GOT3 (cell line): ENCODE results near the gene TAF7L.
"Not testable (repeated sequence)": the region's sequence is repeated elsewhere in the genome, so short reads cannot be mapped to it uniquely, and the experiment has no call there.

Experiments used
- DNase-seq: peaks from one replicate; lab custom pipeline; 2025; ENCODE audit warnings: mixed read lengths; lab: John Stamatoyannopoulos, UW

The TAF7L gene, protein sequence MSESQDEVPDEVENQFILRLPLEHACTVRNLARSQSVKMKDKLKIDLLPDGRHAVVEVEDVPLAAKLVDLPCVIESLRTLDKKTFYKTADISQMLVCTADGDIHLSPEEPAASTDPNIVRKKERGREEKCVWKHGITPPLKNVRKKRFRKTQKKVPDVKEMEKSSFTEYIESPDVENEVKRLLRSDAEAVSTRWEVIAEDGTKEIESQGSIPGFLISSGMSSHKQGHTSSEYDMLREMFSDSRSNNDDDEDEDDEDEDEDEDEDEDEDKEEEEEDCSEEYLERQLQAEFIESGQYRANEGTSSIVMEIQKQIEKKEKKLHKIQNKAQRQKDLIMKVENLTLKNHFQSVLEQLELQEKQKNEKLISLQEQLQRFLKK

DNA sequence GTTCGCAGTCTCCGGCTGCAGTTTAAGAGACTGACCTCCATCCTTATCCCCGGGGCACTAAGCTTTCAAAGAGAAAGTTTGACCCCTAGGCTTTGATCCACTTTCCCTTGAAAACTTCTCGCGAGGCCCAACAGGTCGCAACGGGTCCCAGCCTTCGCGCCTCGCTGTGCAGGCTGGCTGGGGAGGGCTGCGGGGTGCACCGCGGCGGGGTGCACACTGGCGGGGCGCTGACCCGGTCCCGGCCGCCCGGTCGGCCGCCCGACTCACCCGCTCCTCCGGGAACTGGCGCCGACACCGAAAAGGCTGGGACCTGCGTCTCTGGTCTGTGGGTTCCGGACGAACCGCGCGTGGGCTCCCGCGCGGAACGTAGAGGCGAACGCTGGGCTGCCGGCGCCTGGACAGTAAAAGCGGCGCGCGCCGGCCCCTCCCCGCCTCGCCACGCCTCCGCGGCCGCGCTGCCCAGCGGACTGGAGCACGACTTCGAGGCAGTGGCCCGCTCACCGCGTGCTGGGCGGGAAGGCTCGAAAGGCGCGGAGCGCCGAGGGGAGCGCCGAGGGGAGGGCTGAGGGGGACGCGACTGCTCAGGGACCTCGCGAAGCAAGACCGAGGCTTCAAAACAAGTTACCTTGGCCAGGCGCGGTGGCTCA lies at the start of gene TAF7L:
TAF7L (minus strand) TSS at position 378 of the 647 bp plus-strand sequence. CDS start 3,791 bp downstream, outside the sequence.
- no peak for DNase-seq

DNA sequence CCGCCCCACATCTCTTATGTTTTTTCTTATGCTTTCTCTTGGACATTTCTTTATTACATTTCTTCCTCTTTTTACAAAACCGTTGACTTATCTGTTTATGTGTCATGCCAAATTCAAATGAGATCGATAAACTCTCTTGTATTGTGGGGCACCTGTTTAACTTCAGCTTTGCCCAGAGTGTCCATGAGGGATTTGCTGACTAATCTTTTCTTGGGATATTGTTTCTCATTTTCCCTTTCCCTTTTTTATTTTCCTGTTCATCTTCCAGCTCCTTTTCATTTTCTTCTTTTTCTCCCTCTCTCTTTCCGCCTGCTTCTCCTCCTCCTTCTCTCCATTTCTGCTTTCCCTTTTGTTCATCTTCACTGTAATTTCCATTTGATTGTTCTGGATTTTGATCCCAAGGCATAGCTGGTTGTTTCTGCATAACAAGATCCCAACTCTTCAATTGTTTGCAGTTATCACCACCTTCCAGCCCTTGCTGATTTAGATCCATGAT lies 46.7 kb upstream of the TAF7L start:
- DNase-seq: no peak

DNA sequence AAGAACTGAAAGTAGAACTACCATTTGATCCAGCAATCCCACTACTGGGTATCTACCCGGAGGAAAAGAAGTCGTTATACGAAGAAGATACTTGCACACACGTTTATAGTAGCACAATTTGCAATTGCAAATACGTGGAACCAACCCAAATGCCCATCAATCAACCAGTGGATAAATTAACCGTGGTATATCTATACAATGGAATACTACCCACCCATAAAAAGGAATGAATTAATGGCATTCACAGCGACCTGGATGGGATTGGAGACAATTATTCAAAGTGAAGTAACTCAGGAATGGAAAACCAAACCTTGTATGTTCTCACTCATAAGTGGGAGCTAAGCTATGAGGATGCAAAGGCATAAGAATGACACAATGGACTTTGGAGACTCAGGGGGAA lies 43.2 kb upstream of the TAF7L start:
- DNase-seq: not testable (repeated sequence)

DNA sequence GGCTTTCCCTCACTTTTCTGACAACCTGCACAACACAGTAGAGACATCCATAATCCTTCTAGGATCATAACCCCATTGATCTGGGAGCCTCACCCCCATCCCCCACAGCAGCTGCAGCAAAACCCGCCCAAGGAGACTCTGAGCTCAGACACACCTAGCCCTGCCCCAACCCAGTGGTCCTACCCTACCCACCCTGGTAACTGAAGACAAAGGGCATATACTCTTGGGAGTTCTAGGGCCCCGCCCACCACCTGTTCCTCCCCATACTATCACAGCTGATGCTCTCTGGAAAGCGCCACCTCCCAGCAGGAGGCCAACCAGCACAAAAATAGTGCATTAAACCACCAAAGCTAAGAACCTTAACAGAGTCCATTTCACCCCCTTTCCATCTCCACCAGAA lies 35.5 kb upstream of the TAF7L start:
- not testable (repeated sequence) for DNase-seq

DNA sequence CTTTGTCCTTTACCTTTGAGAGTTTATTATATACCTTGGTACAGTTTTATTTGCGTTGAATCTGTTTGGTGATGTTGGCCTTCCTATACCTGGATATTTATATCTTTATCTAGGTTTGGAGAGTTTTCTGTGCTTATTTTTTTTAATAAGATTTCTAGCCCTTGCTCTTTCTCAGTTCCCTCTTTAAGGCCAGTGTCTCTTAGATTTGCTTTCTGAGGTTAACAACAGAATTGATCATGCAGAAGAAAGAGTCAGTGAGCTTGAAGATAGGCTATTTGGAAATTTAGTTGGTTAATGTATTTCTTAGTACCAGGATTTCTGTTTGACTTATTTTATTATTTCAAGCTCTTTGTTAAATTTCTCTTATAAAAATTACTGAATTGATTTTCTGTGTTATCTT lies 12.7 kb upstream of the TAF7L start:
- DNase-seq: no peak

DNA sequence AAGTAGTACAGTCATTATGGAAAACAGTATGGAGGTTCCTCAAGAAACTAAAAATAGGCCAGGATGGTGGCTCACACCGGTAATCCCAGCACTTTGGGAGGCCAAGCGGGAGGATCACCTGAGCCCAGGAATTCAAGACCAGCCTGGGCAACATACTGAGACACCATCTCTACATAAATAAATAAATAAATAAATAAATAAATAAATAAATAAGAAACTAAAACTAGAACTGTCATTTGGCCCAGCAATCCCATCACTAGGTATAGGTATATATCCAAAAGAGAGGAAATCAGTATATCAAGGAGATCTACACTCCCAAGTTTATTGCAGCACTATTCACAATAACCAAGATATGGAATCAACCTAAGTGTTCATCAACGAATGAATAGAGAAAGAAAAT lies 4.5 kb upstream of the TAF7L start:
- DNase-seq: not testable (repeated sequence)

DNA sequence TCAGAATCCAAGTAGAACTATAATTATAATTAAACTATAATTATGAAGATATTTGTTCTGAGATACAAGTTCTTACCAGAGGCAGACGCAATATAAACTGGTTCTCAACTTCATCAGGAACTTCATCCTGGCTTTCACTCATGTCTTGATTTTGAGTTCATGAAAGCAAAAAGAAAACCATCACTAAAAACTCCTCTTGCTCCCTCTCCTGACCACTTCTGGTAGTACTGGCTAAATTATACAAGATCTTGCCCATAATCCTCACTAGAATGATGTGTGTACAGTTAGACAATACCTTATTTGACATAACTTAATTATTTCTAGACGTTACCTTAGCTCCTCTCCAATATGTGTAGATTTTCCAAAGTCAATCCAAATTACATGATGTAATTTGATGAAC lies 3.7 kb downstream of the TAF7L start:
- no peak for DNase-seq

DNA sequence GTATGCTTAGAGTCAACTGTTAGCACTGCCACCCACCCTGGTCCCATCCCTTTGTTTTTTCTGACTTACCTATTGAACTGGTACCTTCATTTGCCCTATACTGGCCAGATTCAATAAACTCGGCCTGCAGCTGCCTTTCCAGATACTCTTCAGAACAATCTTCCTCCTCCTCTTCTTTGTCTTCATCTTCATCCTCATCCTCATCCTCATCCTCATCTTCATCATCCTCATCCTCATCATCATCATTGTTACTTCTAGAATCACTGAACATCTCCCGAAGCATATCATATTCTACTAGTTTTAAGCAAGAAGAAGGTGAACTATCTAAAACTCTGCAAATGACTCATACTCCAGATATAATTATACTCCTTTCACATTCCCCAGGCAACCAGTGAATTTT lies 14.9 kb downstream of the TAF7L start:
- DNase-seq: no peak

DNA sequence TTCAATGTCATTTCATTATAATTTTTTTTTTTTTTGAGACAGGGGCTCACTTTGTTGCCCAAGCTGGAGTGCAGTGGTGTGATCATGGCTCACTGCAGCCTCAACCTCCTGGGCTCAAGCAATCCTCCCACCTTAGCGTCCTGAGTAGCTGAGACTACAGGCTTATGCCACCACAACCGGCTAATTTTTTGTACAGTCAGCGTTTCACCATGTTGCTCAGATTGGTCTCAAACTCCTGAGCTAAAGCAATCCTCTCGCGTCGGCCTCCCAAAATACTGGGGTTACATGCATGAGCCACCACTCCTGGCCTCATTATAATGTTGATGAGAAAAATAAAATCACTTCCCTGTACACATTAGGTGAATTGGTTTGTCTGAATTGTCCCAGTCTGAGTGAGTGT lies 16.9 kb downstream of the TAF7L start:
- no peak for DNase-seq

DNA sequence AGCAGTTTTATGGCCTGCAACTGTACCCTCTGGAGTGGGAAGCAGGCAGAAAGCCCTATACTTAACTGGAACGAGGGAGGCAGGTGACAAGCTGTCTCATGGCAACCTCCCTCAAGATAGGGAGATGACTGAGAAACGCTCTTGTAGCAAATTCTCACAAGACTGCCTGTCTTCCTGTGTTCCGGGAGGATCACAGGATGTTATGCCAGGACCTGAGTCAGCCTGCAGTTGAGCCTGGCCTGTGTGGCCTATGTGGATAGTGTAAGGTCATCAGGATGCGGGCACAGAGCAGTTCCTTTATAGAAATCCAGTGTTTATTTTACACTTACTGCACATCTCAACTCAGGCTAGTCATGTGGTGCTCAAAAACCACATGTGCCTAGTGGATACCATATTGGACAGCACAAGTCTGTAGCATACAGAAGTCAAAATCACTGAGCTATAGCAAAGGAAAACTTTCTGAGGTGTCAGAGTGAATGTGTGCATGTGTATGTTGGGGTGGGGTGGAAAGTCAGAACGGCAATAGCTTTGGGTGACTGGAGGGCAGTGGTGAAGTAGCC lies 25.2 kb downstream of the TAF7L start:
- no peak for DNase-seq

DNA sequence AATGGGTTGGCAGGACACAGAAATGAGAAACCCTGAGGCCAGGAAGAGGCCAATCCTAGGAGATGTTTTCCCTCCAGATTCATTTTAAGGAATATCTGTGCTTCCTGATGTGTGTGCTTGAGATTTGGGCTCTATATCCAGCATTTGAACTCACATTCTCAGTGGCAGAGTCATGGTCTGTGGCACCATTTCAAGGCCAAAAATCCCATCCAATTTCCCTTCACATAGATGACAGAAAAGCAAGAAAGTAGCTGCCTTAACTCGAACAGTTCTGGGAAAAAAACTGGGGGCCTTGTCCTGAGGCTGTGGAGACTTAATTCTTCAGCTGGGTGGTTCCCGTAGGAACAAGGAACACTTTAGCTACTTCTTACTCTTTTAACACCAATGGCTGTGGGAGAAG lies 27.4 kb downstream of the TAF7L start:
- DNase-seq: no peak

DNA sequence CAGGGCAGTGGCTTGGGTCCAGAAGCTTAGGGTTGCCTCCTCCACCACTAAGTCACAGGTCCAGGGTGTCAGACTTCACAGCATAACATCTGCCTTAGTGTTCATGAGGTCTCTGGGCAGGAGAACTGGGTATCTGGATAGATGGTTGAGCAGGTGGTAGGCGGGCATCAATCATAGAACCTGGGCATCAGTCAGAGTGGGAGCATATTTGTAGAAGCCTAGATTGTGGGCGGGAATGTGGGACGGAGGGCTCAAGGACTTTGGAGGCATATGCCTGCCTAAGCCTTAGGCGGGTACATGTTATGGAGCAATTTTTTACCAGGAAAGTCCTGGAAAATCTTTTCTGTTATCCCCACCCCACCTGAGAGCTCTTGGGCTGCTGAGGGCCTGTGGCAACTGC lies 28.5 kb downstream of the TAF7L start:
- no peak for DNase-seq

DNA sequence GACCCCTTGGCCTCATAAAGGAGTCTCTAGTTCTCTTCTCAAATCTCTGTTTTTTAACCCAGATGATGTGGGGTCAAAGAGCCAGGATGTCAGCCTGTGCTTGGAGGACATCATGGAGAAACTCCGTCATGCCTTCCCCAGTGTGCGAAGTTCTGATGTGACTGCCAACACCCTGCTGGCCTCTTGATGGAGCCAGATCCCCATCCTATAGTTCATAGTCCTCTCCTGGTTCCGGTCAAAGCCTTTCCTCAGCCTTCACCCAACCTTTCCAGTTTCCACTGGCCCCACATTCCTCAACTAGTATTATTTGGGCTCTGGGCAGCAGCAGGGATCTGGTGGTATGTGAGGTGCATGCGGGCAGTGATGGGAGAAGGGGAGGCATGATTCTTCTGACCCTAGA lies 30.7 kb downstream of the TAF7L start:
- DNase-seq: no peak

DNA sequence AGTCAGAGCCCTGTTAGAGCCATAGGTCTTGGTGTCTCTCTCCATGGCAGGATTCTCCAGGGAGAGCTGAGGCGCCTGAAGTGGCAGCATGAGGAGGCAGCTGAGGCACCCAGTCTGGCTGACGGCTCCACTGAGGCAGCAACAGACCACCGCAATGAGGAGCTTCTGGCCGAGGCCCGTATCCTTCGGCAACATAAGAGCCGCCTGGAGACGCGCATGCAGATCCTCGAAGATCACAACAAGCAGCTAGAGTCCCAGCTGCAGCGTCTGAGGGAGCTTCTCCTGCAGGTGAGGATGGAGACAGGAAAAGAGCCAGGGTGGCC lies 32.9 kb downstream of the TAF7L start:
- no peak for DNase-seq

DNA sequence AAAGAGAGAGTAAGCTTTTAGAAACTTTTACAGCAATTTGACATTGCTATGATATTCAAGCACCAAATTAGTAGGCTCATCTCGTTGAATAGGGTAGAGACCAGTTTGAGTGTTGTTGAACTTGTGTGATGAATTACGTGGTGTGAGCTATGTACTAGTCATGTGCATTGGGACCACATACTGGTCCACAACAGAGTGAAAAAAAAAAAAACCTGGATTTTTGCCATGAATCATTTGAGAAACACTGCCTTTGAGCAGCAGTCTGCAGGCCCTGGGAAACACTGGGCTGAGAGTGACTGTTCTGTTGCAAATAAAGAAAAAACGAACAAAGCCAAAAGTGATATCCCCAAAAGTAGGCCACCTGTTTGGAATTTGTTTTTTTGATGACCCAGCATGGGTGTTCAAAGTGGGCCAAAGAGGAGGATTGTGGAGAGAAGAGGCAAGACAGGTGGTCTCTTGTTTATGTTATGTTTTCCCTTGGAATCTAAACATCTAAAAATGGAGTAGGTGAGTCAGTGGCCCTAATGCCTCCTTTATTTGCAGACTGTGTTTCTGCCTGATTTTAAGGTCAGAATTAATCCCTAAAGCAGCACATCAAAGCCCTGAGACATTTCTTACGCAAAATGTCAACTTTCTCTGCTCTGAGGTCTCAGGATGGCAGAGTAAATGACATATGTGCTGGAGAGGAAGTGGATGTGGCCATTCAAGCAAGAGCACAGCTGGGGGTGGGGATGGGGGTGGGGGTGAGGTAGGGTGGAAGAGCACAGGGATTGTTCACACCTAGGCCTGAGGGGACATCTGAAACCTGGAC lies 33.5 kb downstream of the TAF7L start:
- no peak for DNase-seq

DNA sequence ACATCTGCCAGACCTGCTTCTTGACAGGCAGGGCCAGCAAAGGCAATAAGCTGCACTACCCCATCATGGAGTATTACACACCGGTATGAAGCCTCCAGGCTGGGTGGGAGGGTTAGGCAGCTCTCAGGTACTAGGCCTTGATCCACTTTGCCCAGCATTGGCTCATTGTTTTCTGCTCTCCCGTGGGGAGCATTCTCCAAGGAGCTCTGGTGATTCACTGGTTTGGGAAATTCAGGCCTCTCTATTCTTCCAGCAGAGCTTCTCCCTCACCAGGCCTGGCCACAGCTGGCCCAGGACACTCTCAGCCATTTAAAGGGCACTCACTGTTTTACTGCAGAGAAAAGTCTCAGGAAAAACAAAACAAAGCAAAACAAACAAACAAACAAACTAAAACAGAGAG lies 38.5 kb downstream of the TAF7L start:
- no peak for DNase-seq

DNA sequence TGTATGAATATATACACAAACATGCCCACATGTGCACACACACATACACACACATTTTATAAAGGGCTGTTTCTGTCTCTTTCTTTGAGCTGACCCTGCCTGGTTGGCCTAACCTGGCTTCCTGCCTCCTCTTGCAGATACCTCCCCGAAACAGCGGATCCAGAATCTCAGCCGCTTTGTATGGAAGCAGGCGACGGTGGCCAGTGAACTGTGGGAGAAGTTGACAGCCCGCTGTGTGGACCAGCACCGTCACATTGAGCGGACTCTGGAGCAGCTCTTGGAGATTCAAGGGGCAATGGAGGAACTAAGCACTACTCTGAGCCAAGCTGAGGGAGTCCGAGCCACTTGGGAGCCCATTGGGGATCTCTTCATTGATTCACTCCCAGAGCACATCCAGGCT lies 49.6 kb downstream of the TAF7L start:
- DNase-seq: no peak

DNA sequence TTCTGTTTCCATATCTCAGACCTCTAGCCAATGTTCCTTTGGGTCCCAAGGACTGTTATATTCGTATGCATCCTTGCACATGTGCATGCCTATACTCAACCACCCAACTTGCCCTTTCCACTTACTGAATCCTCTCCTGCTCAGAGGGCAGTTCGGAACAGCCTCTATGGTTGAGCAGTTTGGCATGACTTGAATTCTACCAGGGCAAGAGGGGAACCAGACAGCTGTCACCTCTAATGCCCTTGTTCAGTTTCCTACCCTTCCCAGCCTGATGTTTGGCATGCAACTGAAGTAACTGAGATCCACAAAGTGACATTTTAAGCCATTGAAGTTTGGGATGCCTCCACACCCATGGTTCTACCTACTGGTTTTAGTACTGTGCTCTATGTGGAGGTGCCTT lies 54.1 kb downstream of the TAF7L start:
- DNase-seq: no peak

DNA sequence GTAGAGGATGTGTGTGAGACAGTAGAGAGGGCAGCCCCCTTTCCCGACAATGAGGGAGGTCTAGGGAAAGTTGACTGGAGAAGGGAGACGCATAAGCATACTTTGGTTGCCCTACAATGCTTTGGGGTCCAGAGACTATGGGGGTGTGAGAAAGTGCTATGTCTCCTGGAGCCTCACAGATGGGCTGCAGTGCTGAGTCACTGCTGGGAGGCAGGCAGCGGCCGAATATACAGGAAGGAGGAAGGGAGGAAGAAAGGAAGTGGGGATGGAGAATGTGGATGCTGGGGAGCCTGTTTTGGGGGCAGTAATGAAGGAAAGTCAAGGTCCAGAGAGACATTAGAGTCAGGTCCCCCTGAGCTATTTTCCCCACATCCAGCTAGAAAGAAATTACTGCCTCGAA lies 58.8 kb downstream of the TAF7L start:
- DNase-seq: no peak

DNA sequence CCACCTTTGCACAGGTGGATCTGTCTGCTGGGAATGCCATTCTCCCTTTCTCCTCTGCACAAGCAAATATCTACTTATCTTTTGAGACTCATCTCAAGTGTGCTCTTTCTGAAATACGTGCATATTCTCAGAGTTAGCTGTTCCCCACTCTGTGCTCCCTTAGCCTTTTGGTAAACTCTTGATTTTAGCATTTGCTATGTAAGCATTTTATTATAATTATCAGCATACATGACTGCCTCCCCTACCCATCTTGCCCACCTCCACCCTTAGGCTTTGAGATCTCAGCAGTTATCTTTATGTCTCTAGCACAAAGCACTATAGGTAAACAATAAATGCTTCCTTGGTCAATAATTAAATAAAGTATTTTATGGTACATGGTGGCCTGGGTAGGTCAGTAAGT lies 60.1 kb downstream of the TAF7L start:
- no peak for DNase-seq

DNA sequence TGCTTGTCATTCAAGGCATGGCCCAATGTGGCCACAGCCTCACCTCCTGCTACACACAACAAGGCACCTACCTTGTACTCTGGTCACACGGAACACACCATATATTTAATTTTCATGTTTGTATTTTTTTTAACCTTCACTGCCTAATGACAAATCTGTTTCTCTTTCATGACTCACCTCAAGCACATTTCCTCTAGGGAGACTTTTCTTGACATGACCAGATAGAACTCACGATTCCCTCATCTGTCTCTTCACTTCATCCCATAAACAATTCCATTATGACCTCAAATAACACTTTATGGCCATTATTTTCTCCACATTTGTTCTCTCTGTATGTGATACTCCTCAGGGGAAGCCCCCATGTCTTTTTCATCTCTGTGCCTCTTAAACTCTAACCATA lies 60.5 kb downstream of the TAF7L start:
- no peak for DNase-seq

DNA sequence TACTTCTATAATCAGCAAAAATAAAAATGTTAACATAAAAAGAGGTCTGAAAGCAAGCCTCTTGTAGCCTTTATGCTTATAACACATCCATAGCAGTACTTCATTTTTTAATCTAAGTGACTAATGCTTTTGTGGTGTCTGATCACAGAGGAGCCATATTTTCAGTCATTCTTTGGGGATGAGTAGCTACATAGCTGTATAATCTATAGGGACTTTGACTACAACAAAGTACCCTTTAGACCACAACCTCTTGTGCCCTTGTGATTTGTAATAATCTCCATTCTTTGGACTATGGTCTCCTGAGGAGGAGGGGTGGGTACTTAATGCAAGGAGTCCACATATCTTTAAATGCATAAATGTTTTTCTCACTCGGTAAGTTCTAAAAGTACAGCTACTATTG lies 62.0 kb downstream of the TAF7L start:
- no peak for DNase-seq

DNA sequence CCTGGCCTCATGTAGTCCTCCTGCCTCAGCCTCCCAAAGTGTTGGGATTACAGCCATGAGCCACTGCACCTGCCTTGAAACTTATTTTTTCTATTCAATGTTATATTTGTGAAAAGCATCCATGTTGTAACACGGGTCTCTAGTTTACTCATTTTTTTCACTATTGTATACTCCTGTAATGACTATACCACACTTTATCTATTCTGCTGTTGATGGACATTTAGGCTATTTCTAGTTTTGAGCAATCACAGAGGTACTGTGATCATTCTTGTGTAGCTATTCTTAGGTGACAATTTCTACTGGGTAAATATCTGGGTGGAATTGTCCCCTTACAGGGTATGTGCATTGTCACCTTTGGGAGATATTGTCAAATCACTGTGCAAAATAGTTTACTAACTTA lies 67.9 kb downstream of the TAF7L start:
- no peak for DNase-seq
